ENCODE data around the gene CASZ1. TPM values are rescaled to one million over a fixed set of nuclear protein-coding genes. Genes with fewer than 3 reads are reported as not detected.

The CASZ1 gene
- total and polyA plus RNA-seq, 10 of the 15 experiments (the other 5 are each of a cell fraction or from before 2014, with no cell fraction given): 0.52 to 9.8 (median 3.7) TPM

DNA sequence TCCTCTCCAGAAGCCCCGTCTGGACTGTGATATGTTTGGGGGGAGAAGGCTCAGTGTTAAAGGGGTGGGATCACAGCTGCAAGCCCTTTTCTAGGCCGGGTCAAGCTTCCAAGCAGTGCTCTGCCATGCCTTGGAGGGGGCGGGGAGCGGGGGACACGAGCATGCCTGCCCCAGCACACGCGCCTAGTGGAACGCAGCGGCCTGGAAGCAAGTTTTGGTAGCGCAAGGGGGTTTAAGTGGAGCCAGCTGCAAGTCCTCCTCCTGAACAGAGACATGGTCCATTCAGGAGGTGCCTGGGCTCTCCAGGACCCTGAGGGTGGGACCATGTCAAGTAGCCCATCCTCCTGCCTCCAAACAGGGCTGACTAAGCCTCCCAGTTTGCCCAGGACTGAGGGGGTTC, 112.2 kb downstream of the CASZ1 start:
- Histone ChIP-seq H4K20me1 (ENCODE audit: control insufficient read depth, insufficient read depth) (peaks cover 6% of the 10 kb centered on the region), H3K36me3 (ENCODE audit: control insufficient read depth in 2 of 2, insufficient read depth in 2 of 2, low read length in 1 of 2) (no peaks in the 10 kb centered on the region; a peak in 1 of 4 replicates), H3K27me3 (replicated peaks in 1 of 2; ENCODE audit: control insufficient read depth in 2 of 2, insufficient read depth in 2 of 2, low read length in 1 of 2) (no peaks in the 10 kb centered on the region), H3K79me2 (ENCODE audit: control insufficient read depth, insufficient read depth, low read length) (no peaks in the 10 kb centered on the region), H3K9ac (ENCODE audit: control insufficient read depth, insufficient read depth, low read length) (no peak overlapping the region), H2AFZ (ENCODE audit: control insufficient read depth, low read depth, low read length) (no peak overlapping the region), H3K4me2 (ENCODE audit: control insufficient read depth, insufficient read depth) (no peak overlapping the region), H3K4me3 (no peak overlapping the region), H3K27ac (ENCODE audit: control insufficient read depth, insufficient read depth) (no peak overlapping the region), H3K4me1 (ENCODE audit: control insufficient read depth, insufficient read depth, low read length) (no peaks in the 10 kb centered on the region), H3K9me3 (replicated peaks; ENCODE audit: control insufficient read depth, insufficient read depth, low read length) (no peaks in the 10 kb centered on the region)
- CTCF ChIA-PET: no interaction called here
- TF ChIP-seq MYB (IDR thresholded peaks at IDR 0.05; ENCODE audit: borderline replicate concordance, low read depth, low read length): no peak
- no peak for TF ChIP-seq KDM1A (IDR thresholded peaks at IDR 0.05; ENCODE audit: borderline replicate concordance)
- intact Hi-C loops (cut with micrococcal nuclease; ENCODE audit: unreplicated experiment) (no loop called here), in situ Hi-C loops (cut with MboI) (no loop called here)
- SMC1A ChIA-PET (ENCODE audit: uncharacterized antibody, unreplicated experiment): no interaction called here
- WGBS (ENCODE audit: insufficient coverage, insufficient replicate concordance, low lambda C conversion rate, missing lambda C conversion rate): 78% methylated on average over 10 of the region's 10 CpGs
- FAIRE-seq (no peak), ATAC-seq (no peak), DNase-seq (ENCODE audit: low read depth, low spot score) (no peak)
- POLR2A ChIA-PET: no interaction called here
- RAD21 ChIA-PET (ENCODE audit: unreplicated experiment): no interaction called here
- no TSS peak for BruUV-seq (replicated peaks)

DNA sequence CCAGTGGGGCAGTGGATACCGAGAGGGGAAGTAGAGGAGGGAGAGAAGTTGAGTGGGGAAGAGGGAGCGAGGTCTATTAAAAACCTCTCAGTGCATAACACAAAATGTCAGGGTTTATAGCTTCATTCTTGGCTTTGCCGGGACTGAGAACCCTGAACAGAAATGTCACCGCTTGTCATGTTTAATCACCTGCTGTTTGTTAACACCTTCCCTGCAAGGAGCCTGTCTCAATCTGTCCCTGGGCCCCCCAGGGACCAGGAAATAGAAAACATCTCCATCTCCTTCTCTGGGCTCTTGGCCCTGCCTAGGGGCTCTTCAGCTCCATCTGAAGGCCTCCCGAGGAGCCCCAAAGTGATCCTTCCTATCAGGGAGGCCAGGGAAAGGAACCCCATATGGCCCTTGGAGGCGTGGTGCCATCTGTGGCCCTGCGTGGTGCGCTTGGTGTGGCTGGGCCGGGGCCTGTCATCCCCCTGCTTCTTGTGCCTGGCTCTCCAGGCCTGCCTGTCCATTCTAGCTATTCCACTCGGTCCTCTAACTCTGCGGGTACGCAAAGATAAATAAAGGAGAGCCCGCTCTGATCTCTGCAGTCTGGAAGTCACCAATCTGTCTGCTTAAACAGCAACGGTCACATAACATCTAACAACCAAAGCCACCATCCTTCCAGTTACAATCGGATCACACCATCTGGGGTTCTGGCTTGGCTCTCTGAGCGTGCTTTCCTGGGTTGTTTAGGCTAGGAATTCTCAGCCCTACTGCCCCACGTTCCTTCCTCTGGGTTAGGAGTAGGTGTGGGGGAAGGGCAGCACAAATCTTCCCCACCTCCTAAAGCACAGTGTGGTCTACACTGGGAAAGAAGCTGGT, 113.8 kb downstream of the CASZ1 start:
- CTCF ChIA-PET: no interaction called here
- ATAC-seq (no peak), DNase-seq (ENCODE audit: low read depth, low spot score) (no peak), FAIRE-seq (no peak)
- H3K9me3 ChIP-seq (replicated peaks; ENCODE audit: control insufficient read depth, insufficient read depth, low read length): no peaks in the 10 kb centered on the region
- H2AFZ ChIP-seq (ENCODE audit: control insufficient read depth, low read depth, low read length): no peak overlapping the region
- POLR2A ChIA-PET: no interaction called here
- H3K27me3 ChIP-seq (replicated peaks in 1 of 2; ENCODE audit: control insufficient read depth in 2 of 2, insufficient read depth in 2 of 2, low read length in 1 of 2): no peaks in the 10 kb centered on the region
- no peak overlapping the region for H3K27ac ChIP-seq (ENCODE audit: control insufficient read depth, insufficient read depth)
- in situ Hi-C loops (cut with MboI) (no loop called here), intact Hi-C loops (cut with micrococcal nuclease; ENCODE audit: unreplicated experiment) (no loop called here)
- no peak overlapping the region for H3K9ac ChIP-seq (ENCODE audit: control insufficient read depth, insufficient read depth, low read length)
- H3K79me2 ChIP-seq (ENCODE audit: control insufficient read depth, insufficient read depth, low read length): no peaks in the 10 kb centered on the region
- TF ChIP-seq, protein P1, sequence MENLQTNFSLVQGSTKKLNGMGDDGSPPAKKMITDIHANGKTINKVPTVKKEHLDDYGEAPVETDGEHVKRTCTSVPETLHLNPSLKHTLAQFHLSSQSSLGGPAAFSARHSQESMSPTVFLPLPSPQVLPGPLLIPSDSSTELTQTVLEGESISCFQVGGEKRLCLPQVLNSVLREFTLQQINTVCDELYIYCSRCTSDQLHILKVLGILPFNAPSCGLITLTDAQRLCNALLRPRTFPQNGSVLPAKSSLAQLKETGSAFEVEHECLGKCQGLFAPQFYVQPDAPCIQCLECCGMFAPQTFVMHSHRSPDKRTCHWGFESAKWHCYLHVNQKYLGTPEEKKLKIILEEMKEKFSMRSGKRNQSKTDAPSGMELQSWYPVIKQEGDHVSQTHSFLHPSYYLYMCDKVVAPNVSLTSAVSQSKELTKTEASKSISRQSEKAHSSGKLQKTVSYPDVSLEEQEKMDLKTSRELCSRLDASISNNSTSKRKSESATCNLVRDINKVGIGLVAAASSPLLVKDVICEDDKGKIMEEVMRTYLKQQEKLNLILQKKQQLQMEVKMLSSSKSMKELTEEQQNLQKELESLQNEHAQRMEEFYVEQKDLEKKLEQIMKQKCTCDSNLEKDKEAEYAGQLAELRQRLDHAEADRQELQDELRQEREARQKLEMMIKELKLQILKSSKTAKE (IDR thresholded peaks at IDR 0.05; ENCODE audit: low read depth, poor library complexity, severe bottlenecking): no peak
- peaks cover 6% of the 10 kb centered on the region for H4K20me1 ChIP-seq (ENCODE audit: control insufficient read depth, insufficient read depth)
- no peak overlapping the region for H3K4me2 ChIP-seq (ENCODE audit: control insufficient read depth, insufficient read depth)
- WGBS (ENCODE audit: insufficient coverage, insufficient replicate concordance, low lambda C conversion rate, missing lambda C conversion rate): 82% methylated on average over 17 of the region's 17 CpGs
- no peak overlapping the region for H3K4me3 ChIP-seq
- SMC1A ChIA-PET (ENCODE audit: uncharacterized antibody, unreplicated experiment): no interaction called here
- no TSS peak for BruUV-seq (replicated peaks)
- H3K36me3 ChIP-seq (ENCODE audit: control insufficient read depth in 2 of 2, insufficient read depth in 2 of 2, low read length in 1 of 2): no peaks in the 10 kb centered on the region; a peak in 1 of 4 replicates
- RAD21 ChIA-PET (ENCODE audit: unreplicated experiment): no interaction called here
- no peaks in the 10 kb centered on the region for H3K4me1 ChIP-seq (ENCODE audit: control insufficient read depth, insufficient read depth, low read length)
